ENCODE data around the gene IGSF6.
"Not testable (repeated sequence)": the region's sequence is repeated elsewhere in the genome, so short reads cannot be mapped to it uniquely, and the experiment has no call there.

IGSF6 gene

GRCh38 chr16:21629616-21630539 is 22.5 kb downstream of the IGSF6 start:
- DNase-seq (ENCODE audit: low read depth in 2 of 2) = not testable (repeated sequence)

- DNase-seq (ENCODE audit: low read depth in 2 of 2) = no peak
These were observed 23.6 kb downstream of the IGSF6 start for GRCh38 chr16:21628772-21629171.

GRCh38 chr16:21628121-21628726 is 24.2 kb downstream of the IGSF6 start:
- no peak for DNase-seq (ENCODE audit: low read depth in 2 of 2)

GRCh38 chr16:21626659-21627277 is 25.6 kb downstream of the IGSF6 start:
- DNase-seq (ENCODE audit: low read depth in 2 of 2) = no peak

GRCh38 chr16:21625026-21625425 is 27.4 kb downstream of the IGSF6 start:
- no peak for DNase-seq (ENCODE audit: low read depth in 2 of 2)

- no peak for DNase-seq (ENCODE audit: low read depth in 2 of 2)
These were observed 29.9 kb downstream of the IGSF6 start for GRCh38 chr16:21622545-21622944.

- no peak for DNase-seq (ENCODE audit: low read depth in 2 of 2)
These were observed 31.8 kb downstream of the IGSF6 start for GRCh38 chr16:21620592-21620991.

GRCh38 chr16:21619765-21620425 is 32.5 kb downstream of the IGSF6 start:
- no peak for DNase-seq (ENCODE audit: low read depth in 2 of 2)

GRCh38 chr16:21618281-21618680 is 34.1 kb downstream of the IGSF6 start:
- DNase-seq (ENCODE audit: low read depth in 2 of 2) = no peak

GRCh38 chr16:21617607-21618006 is 34.8 kb downstream of the IGSF6 start:
- DNase-seq (ENCODE audit: low read depth in 2 of 2) = no peak

- DNase-seq (ENCODE audit: low read depth in 2 of 2) = no peak
These were observed 37.5 kb downstream of the IGSF6 start for GRCh38 chr16:21614896-21615295.

GRCh38 chr16:21613781-21614180 is 38.6 kb downstream of the IGSF6 start:
- DNase-seq (ENCODE audit: low read depth in 2 of 2) = no peak

GRCh38 chr16:21613361-21613760 is 39.0 kb downstream of the IGSF6 start:
- no peak for DNase-seq (ENCODE audit: low read depth in 2 of 2)

- DNase-seq (ENCODE audit: low read depth in 2 of 2) = no peak
These were observed 40.6 kb downstream of the IGSF6 start for GRCh38 chr16:21611556-21612384.

- DNase-seq (ENCODE audit: low read depth in 2 of 2) = no peak
These were observed 41.2 kb downstream of the IGSF6 start for GRCh38 chr16:21611198-21611555.

- no peak for DNase-seq (ENCODE audit: low read depth in 2 of 2)
These were observed 41.6 kb downstream of the IGSF6 start for GRCh38 chr16:21610766-21611165.

- DNase-seq (ENCODE audit: low read depth in 2 of 2) = no peak
These were observed 42.3 kb downstream of the IGSF6 start for GRCh38 chr16:21610006-21610544.

- DNase-seq (ENCODE audit: low read depth in 2 of 2) = no peak
These were observed 43.6 kb downstream of the IGSF6 start for GRCh38 chr16:21608639-21609328.

GRCh38 chr16:21605848-21606247 is 46.6 kb downstream of the IGSF6 start:
- DNase-seq (ENCODE audit: low read depth in 2 of 2) = not testable (repeated sequence)

GRCh38 chr16:21603928-21604327 is 48.5 kb downstream of the IGSF6 start:
- no peak for DNase-seq (ENCODE audit: low read depth in 2 of 2)
